Lower leg skin (tissue), 3 donors: ENCODE results near the gene MITF.

Experiments used
- CTCF ChIP-seq, 3 donors: fragments of 450-650 bp; IDR thresholded peaks; one replicate each; pipeline ENCODE4 v1.5.1; 2016; ENCODE audit warnings: antibody characterized with exemption in 3 of 3, mild to moderate bottlenecking in 3 of 3, moderate library complexity in 2 of 3
- POLR2A ChIP-seq, 2 donors: fragments of 450-650 bp; IDR thresholded peaks; one replicate each; pipeline ENCODE4 v1.6.1; 2016 to 2017; ENCODE audit warnings: antibody characterized with exemption in 2 of 2, mild to moderate bottlenecking in 1 of 2, moderate library complexity in 1 of 2

- no peak for TF ChIP-seq CTCF (IDR thresholded peaks at IDR 0.05)
- TF ChIP-seq POLR2A (IDR thresholded peaks at IDR 0.05) = no peak
These were observed 192.8 kb downstream of the MITF start for GRCh38 chr3:69932087-69932486.
